OCI-LY1 (cell line): ENCODE results near the gene SLAIN2.

Experiments
- H2AFZ ChIP-seq: fragments of 200-600 bp; sonication (generic), shearing (Covaris generic); 2 replicates; pipeline ENCODE4 v1.6.0; 2014; ENCODE audit warnings: antibody characterized with exemption, mild to moderate bottlenecking, low read length
- H3F3A ChIP-seq: fragments of 200-600 bp; sonication (generic), shearing (Covaris generic); 2 replicates; pipeline ENCODE4 v1.6.0; 2014; ENCODE audit warnings: mild to moderate bottlenecking, antibody characterized with exemption, low read length, moderate library complexity; ENCODE audit not compliant: insufficient read depth
- H3K27ac ChIP-seq: fragments of 200-600 bp; sonication (generic); 2 replicates; pipeline ENCODE4 v1.5.1; 2014; ENCODE audit warnings: low read length, mixed run types, mild to moderate bottlenecking, low read depth; ENCODE audit not compliant: poor library complexity, severe bottlenecking
- H3K27me3 ChIP-seq: fragments of 200-600 bp; sonication (generic); 2 replicates; pipeline ENCODE4 v1.6.0; 2014; ENCODE audit warnings: antibody characterized with exemption, mild to moderate bottlenecking, low read length, moderate library complexity; ENCODE audit not compliant: insufficient read depth
- H3K36me3 ChIP-seq: fragments of 200-600 bp; sonication (generic); 2 replicates; pipeline ENCODE4 v1.6.1; 2014; ENCODE audit warnings: mild to moderate bottlenecking, antibody characterized with exemption, low read length, moderate library complexity, mixed read lengths; ENCODE audit not compliant: insufficient read depth
- H3K4me1 ChIP-seq: fragments of 200-600 bp; sonication (generic); 2 replicates; pipeline ENCODE4 v1.5.1; 2014; ENCODE audit warnings: mild to moderate bottlenecking, low read length, moderate library complexity; ENCODE audit not compliant: insufficient read depth, severe bottlenecking
- H3K4me2 ChIP-seq: fragments of 200-600 bp; sonication (generic), shearing (Covaris generic); 2 replicates; pipeline ENCODE4 v1.6.1; 2014; ENCODE audit warnings: low read length
- H3K4me3 ChIP-seq: fragments of 200-600 bp; sonication (generic); 2 replicates; pipeline ENCODE4 v1.5.1; 2014; ENCODE audit warnings: low read length, low read depth, mild to moderate bottlenecking, mixed read lengths; ENCODE audit not compliant: poor library complexity, severe bottlenecking
- H3K79me2 ChIP-seq: fragments of 200-600 bp; shearing (Covaris generic); 2 replicates; pipeline ENCODE4 v1.6.1; 2016; ENCODE audit warnings: mixed run types, low read length, mixed read lengths; ENCODE audit not compliant: insufficient read depth
- H3K9ac ChIP-seq: fragments of 200-600 bp; sonication (generic), shearing (Covaris generic); 2 replicates; pipeline ENCODE4 v1.6.1; 2014; ENCODE audit warnings: mild to moderate bottlenecking, low read length, mixed read lengths
- H3K9me2 ChIP-seq: fragments of 200-600 bp; sonication (generic), shearing (Covaris generic); 2 replicates; pipeline ENCODE4 v1.6.1; 2014; ENCODE audit warnings: low read depth, mild to moderate bottlenecking, low read length, mixed read lengths
- H3K9me3 ChIP-seq: fragments of 200-600 bp; shearing (Covaris generic); 2 replicates; pipeline ENCODE4 v1.6.1; 2014; ENCODE audit warnings: low read length, mixed read lengths
- H4K20me1 ChIP-seq: fragments of 200-600 bp; sonication (generic), shearing (Covaris generic); 2 replicates; pipeline ENCODE4 v1.6.0; 2016; ENCODE audit warnings: mild to moderate bottlenecking, low read length; ENCODE audit not compliant: insufficient read depth
- CTCF ChIP-seq: fragments of 200-600 bp; sonication (generic), shearing (Covaris generic); IDR thresholded peaks from 2 replicates; pipeline ENCODE4 v1.5.1; 2017; ENCODE audit warnings: mild to moderate bottlenecking, antibody characterized with exemption, low read length, moderate library complexity, mixed read lengths
- EZH2 ChIP-seq: fragments of 200-600 bp; sonication (generic), shearing (Covaris generic); IDR thresholded peaks from 2 replicates; pipeline ENCODE4 v1.8.0; 2017; ENCODE audit warnings: borderline replicate concordance, mixed run types, mild to moderate bottlenecking, antibody characterized with exemption, low read length, moderate library complexity, mixed read lengths

SLAIN2 gene

GRCh38 chr4:48360285-48361011 lies 19.1 kb downstream of the SLAIN2 start:
- no peak overlapping the region for H3K4me3 ChIP-seq
- no peak for TF ChIP-seq CTCF
- TF ChIP-seq EZH2: no peak
- no peaks in the 10 kb centered on the region for H4K20me1 ChIP-seq
- H3K4me1 ChIP-seq: no peaks in the 10 kb centered on the region
- H3K9me2 ChIP-seq: no peaks in the 10 kb centered on the region
- no peak overlapping the region for H3K9ac ChIP-seq
- H3K4me2 ChIP-seq: no peak overlapping the region
- no peaks in the 10 kb centered on the region for H3K36me3 ChIP-seq
- peaks cover 13% of the 10 kb centered on the region; the same call in 1 of the 2 replicates for H3K79me2 ChIP-seq
- no peaks in the 10 kb centered on the region for H3K27me3 ChIP-seq
- no peaks in the 10 kb centered on the region for H3K9me3 ChIP-seq
- H3F3A ChIP-seq: no peaks in the 10 kb centered on the region
- no peak overlapping the region for H3K27ac ChIP-seq
- no peak overlapping the region for H2AFZ ChIP-seq

GRCh38 chr4:48361012-48361400 lies 19.7 kb downstream of the SLAIN2 start:
- no peaks in the 10 kb centered on the region for H3K36me3 ChIP-seq
- no peaks in the 10 kb centered on the region for H3K4me1 ChIP-seq
- H3K4me2 ChIP-seq: no peak overlapping the region
- H4K20me1 ChIP-seq: no peaks in the 10 kb centered on the region
- no peak overlapping the region for H2AFZ ChIP-seq
- no peaks in the 10 kb centered on the region for H3K27me3 ChIP-seq
- TF ChIP-seq CTCF (no peak), EZH2 (no peak)
- H3K9ac ChIP-seq: no peak overlapping the region
- peaks cover 11% of the 10 kb centered on the region; the same call in 1 of the 2 replicates for H3K79me2 ChIP-seq
- H3F3A ChIP-seq: no peaks in the 10 kb centered on the region
- no peaks in the 10 kb centered on the region for H3K9me3 ChIP-seq
- no peak overlapping the region for H3K4me3 ChIP-seq
- H3K9me2 ChIP-seq: no peaks in the 10 kb centered on the region
- H3K27ac ChIP-seq: no peak overlapping the region

- no peaks in the 10 kb centered on the region for H3K9me3 ChIP-seq
- no peak overlapping the region for H3K4me2 ChIP-seq
- H3K9me2 ChIP-seq: no peaks in the 10 kb centered on the region
- H2AFZ ChIP-seq: no peak overlapping the region
- H3K4me3 ChIP-seq: no peak overlapping the region
- H3K27ac ChIP-seq: no peak overlapping the region
- H3K9ac ChIP-seq: no peak overlapping the region
- TF ChIP-seq CTCF: no peak
- TF ChIP-seq EZH2: no peak
- peaks cover 17% of the 10 kb centered on the region for H3K79me2 ChIP-seq
- no peaks in the 10 kb centered on the region for H4K20me1 ChIP-seq
- H3K27me3 ChIP-seq: no peaks in the 10 kb centered on the region
- no peaks in the 10 kb centered on the region for H3K4me1 ChIP-seq
- no peaks in the 10 kb centered on the region for H3F3A ChIP-seq
- no peaks in the 10 kb centered on the region for H3K36me3 ChIP-seq
Measured at GRCh38 chr4:48366611-48367010, 25.3 kb downstream of the SLAIN2 start.
